ENCODE results near the gene PPP1R10. TPM values are rescaled to one million over a fixed set of nuclear protein-coding genes. Genes with fewer than 3 reads are reported as not detected.
A peak's percentile ranks its signal among the peaks of the same experiment; 100 is the strongest.

Gene PPP1R10
- total and polyA plus RNA-seq, 2 of the 13 experiments (the other 11 are each of a cell fraction or from before 2014, with no cell fraction given) = 26.3 to 38.4 TPM

DNA sequence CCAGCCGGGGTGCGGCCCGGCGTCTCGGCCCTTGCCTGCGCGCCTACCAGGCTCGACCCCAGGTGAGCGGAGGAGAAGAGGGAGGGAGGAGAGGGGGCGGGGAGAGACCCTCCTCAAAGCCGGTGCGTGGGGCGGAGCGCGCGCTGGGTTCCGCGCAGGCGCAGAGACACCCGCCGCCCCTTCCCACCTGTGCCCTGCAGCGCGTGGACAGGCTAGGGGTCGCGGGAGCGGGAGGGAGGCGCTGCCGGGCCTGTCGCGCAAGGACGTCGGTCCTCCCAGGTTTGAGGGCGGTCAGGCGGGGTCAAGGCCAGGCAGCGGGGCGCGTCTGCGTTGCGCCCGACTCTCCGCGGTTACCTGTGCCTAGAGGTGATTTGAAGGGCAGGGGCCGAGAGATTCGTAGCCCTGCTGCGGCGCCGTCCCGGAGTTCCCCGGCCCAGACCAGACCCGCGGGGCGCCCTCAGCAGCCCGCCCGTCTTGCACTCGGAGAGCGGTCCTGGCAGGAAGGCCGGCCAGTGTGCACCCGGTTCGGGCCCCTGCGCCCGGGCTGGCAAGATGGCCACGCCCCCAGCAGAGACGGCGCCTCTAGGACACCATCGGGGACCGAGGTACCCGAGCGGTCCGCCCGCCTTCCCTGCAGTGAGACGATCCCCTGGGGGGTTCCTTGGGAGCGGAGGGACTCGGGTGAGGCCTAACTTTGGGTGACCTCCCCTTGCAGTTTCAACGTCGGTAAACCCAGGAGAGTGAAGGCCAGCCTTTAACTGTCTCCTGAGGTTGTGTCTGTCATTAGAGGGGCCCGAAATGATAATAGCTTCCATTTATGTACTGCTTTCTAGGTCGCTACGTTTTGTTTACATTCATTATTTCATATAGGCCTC, 30.4 kb upstream of the PPP1R10 start (continued):
- TF ChIP-seq, protein P1, sequence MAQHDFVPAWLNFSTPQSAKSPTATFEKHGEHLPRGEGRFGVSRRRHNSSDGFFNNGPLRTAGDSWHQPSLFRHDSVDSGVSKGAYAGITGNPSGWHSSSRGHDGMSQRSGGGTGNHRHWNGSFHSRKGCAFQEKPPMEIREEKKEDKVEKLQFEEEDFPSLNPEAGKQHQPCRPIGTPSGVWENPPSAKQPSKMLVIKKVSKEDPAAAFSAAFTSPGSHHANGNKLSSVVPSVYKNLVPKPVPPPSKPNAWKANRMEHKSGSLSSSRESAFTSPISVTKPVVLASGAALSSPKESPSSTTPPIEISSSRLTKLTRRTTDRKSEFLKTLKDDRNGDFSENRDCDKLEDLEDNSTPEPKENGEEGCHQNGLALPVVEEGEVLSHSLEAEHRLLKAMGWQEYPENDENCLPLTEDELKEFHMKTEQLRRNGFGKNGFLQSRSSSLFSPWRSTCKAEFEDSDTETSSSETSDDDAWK (CRISPR knock-in tag; IDR thresholded peaks at IDR 0.05) = no peak
- TF ChIP-seq, protein P2, sequence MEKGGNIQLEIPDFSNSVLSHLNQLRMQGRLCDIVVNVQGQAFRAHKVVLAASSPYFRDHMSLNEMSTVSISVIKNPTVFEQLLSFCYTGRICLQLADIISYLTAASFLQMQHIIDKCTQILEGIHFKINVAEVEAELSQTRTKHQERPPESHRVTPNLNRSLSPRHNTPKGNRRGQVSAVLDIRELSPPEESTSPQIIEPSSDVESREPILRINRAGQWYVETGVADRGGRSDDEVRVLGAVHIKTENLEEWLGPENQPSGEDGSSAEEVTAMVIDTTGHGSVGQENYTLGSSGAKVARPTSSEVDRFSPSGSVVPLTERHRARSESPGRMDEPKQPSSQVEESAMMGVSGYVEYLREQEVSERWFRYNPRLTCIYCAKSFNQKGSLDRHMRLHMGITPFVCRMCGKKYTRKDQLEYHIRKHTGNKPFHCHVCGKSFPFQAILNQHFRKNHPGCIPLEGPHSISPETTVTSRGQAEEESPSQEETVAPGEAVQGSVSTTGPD (CRISPR knock-in tag; IDR thresholded peaks at IDR 0.05) = no peak
- TF ChIP-seq CBFB (CRISPR knock-in tag; IDR thresholded peaks at IDR 0.05) (peak; percentile 81), GABPB1 (CRISPR knock-in tag; IDR thresholded peaks at IDR 0.05) (peak; percentile 89), CBX5 (CRISPR knock-in tag; IDR thresholded peaks at IDR 0.05; ENCODE audit: borderline replicate concordance) (peak; percentile 71; the same call in 1 of the 2 replicates), ZFX (CRISPR knock-in tag; IDR thresholded peaks at IDR 0.05; ENCODE audit: low read depth) (peak; percentile 97), U2AF2 (IDR thresholded peaks at IDR 0.05; ENCODE audit: low read depth, low read length) (no peak), ZMAT3 (CRISPR knock-in tag; conservative IDR thresholded peaks at IDR 0.05) (peak; percentile 87; the same call in 1 of the 2 replicates), SP4 (CRISPR knock-in tag; IDR thresholded peaks at IDR 0.05) (peak; percentile 91), ESRRA (CRISPR knock-in tag; IDR thresholded peaks at IDR 0.05; ENCODE audit: low read depth) (peak; percentile 100), ZNF180 (CRISPR knock-in tag; IDR thresholded peaks at IDR 0.05; ENCODE audit: borderline replicate concordance, low read depth) (no peak), ZNF430 (CRISPR knock-in tag; IDR thresholded peaks at IDR 0.05) (peak; percentile 92), TMF1 (CRISPR knock-in tag; IDR thresholded peaks at IDR 0.05; ENCODE audit: low read depth) (no peak; the same call in 1 of the 2 replicates), SRF (IDR thresholded peaks at IDR 0.05; ENCODE audit: low read depth, low read length) (no peak), ZNF720 (CRISPR knock-in tag; IDR thresholded peaks at IDR 0.05) (no peak), ISL2 (CRISPR knock-in tag; IDR thresholded peaks at IDR 0.05) (peak; percentile 75), ZNF557 (CRISPR knock-in tag; IDR thresholded peaks at IDR 0.05) (no peak; the same call in 1 of the 2 replicates), SIN3A (IDR thresholded peaks at IDR 0.05; ENCODE audit: borderline replicate concordance, low read depth, low read length) (peak; percentile 64; the same call in 1 of the 2 replicates)
- TF ChIP-seq, protein P3, sequence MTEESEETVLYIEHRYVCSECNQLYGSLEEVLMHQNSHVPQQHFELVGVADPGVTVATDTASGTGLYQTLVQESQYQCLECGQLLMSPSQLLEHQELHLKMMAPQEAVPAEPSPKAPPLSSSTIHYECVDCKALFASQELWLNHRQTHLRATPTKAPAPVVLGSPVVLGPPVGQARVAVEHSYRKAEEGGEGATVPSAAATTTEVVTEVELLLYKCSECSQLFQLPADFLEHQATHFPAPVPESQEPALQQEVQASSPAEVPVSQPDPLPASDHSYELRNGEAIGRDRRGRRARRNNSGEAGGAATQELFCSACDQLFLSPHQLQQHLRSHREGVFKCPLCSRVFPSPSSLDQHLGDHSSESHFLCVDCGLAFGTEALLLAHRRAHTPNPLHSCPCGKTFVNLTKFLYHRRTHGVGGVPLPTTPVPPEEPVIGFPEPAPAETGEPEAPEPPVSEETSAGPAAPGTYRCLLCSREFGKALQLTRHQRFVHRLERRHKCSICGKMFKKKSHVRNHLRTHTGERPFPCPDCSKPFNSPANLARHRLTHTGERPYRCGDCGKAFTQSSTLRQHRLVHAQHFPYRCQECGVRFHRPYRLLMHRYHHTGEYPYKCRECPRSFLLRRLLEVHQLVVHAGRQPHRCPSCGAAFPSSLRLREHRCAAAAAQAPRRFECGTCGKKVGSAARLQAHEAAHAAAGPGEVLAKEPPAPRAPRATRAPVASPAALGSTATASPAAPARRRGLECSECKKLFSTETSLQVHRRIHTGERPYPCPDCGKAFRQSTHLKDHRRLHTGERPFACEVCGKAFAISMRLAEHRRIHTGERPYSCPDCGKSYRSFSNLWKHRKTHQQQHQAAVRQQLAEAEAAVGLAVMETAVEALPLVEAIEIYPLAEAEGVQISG (CRISPR knock-in tag; IDR thresholded peaks at IDR 0.05) = peak; percentile 98
- TF ChIP-seq, protein P4, sequence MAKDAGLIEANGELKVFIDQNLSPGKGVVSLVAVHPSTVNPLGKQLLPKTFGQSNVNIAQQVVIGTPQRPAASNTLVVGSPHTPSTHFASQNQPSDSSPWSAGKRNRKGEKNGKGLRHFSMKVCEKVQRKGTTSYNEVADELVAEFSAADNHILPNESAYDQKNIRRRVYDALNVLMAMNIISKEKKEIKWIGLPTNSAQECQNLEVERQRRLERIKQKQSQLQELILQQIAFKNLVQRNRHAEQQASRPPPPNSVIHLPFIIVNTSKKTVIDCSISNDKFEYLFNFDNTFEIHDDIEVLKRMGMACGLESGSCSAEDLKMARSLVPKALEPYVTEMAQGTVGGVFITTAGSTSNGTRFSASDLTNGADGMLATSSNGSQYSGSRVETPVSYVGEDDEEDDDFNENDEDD (CRISPR knock-in tag; IDR thresholded peaks at IDR 0.05; ENCODE audit: borderline replicate concordance) = peak; percentile 91
- TF ChIP-seq, protein P5, sequence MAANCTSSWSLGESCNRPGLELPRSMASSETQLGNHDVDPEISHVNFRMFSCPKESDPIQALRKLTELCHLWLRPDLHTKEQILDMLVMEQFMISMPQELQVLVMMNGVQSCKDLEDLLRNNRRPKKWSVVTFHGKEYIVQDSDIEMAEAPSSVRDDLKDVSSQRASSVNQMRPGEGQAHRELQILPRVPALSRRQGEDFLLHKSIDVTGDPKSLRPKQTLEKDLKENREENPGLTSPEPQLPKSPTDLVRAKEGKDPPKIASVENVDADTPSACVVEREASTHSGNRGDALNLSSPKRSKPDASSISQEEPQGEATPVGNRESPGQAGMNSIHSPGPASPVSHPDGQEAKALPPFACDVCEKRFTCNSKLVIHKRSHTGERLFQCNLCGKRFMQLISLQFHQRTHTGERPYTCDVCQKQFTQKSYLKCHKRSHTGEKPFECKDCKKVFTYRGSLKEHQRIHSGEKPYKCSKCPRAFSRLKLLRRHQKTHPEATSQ (CRISPR knock-in tag; IDR thresholded peaks at IDR 0.05; ENCODE audit: borderline replicate concordance) = no peak; the same call in 1 of the 2 replicates
